SJCRH30 (cell line): ENCODE data around the gene MAN2C1. TPM values are rescaled to one million over a fixed set of nuclear protein-coding genes. Genes with fewer than 3 reads are reported as not detected.
"Not testable (repeated sequence)": the region's sequence is repeated elsewhere in the genome, so short reads cannot be mapped to it uniquely, and the experiment has no call there.

Experiments
- DNase-seq, 2 experiments: peaks; one replicate each; pipeline ENCODE4 v3.0.0-alpha.2; 2015 to 2020
- H3K27ac ChIP-seq: fragments of 250-450 bp; sonication (Bioruptor Pico); 2 replicates; pipeline ENCODE4 v1.5.1; 2020; ENCODE audit warnings: mild to moderate bottlenecking, moderate library complexity
- H3K27me3 ChIP-seq: fragments of 250-450 bp; sonication (Bioruptor Pico); 2 replicates; pipeline ENCODE4 v1.5.1; 2020; ENCODE audit warnings: mild to moderate bottlenecking, moderate library complexity
- H3K36me3 ChIP-seq: fragments of 250-450 bp; sonication (Bioruptor Pico); 2 replicates; pipeline ENCODE4 v1.5.1; 2020; ENCODE audit warnings: mild to moderate bottlenecking, moderate library complexity
- H3K4me1 ChIP-seq: fragments of 250-450 bp; sonication (Bioruptor Pico); 2 replicates; pipeline ENCODE4 v1.5.1; 2020; ENCODE audit warnings: mild to moderate bottlenecking, moderate library complexity
- H3K4me3 ChIP-seq: fragments of 250-450 bp; sonication (Bioruptor Pico); 2 replicates; pipeline ENCODE4 v1.5.1; 2020; ENCODE audit warnings: mild to moderate bottlenecking, moderate library complexity
- H3K9me3 ChIP-seq: fragments of 250-450 bp; sonication (Bioruptor Pico); replicated peaks from 2 replicates; pipeline ENCODE4 v1.5.1; 2020; ENCODE audit warnings: mild to moderate bottlenecking, moderate library complexity
- total RNA-seq: library from RNA; depleted of rRNA; stranded (reverse); fragments of >200 nt; shearing (Covaris generic); gene quantifications from 2 replicates; pipeline ENCODE4 v1.2.3, GENCODE V29; 2014; rRNA removed

The MAN2C1 gene
- total RNA-seq, 1 experiment from 2014 or later = 50.3 TPM

DNA sequence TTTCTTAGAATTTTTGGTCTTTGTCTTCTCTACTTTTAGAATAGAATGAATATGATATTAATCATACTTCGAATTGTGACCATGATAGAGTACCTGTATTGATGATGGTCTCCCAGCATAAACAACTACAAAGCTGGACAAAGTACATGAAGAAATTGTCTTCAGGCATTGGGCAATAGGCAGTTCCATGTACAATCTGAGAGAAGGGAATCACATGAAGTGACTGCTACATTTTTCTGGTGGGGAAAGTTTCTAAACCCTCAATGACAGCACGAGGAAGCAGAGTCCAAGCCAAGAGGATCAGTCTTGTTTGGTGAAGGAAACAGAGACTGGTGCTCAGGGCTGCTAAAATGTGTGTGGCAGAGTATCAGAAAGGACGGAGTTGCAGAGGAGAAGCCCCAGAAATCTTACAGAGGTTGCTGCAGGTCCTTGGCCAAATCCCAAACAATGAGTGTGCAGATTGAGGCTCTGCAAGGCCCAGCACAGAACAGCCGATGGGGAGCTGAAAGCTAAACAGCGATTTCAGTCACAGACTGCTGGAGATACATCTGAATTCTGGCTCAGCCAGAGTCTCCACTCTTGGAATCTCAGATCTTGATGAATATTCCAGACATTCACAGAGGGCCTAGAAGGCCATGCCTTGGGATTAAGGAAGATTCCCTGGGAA, 49.0 kb downstream of the MAN2C1 start:
- DNase-seq, H3K36me3 ChIP-seq, H3K4me1 ChIP-seq, H3K9me3 ChIP-seq, H3K4me3 ChIP-seq, H3K27ac ChIP-seq, H3K27me3 ChIP-seq: not testable (repeated sequence)

DNA sequence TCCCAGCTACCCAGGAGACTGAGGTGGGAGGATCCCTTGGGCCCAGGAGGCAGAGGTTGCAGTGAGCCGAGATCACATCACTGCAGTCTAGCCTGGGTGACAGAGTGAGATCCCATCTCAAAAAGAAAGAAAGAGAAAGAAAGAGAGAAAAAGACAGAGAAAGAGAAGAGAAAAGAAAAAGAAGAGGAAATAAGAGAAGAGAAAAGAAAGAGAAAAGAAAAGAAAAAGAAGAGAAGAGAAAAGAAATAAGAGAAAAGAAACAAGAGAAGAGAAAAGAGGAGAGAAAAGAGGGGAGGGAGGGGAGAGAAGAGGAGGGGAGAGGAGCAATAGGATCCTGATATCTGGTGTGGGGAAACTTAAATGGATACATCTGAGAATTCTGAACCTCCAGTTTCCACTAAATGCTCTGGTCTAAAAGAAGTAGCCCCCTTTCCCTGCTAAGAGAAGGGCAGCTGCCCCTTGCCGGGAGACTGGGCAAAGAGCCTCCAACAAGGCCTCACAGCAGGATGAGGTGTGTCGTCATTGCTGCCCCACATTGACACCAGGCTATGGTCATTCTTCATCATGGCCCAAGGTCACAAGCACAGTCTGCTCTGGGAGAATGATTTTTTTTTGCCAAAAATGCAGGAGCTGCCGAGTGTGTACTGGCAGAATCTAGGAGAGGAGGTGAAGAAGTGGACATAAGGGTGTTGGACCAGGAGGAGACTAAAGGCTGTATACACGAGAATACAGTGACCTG, 53.7 kb downstream of the MAN2C1 start:
- H3K9me3 ChIP-seq = no peaks in the 10 kb centered on the region
- no peaks in the 10 kb centered on the region for H3K4me1 ChIP-seq
- no peaks in the 10 kb centered on the region for H3K36me3 ChIP-seq
- DNase-seq = no peak
- H3K27me3 ChIP-seq = no peaks in the 10 kb centered on the region; the same call in 1 of the 2 replicates
- H3K27ac ChIP-seq = no peak overlapping the region
- H3K4me3 ChIP-seq = no peak overlapping the region

GRCh38 chr15:75313116-75313845, 55.1 kb downstream of the MAN2C1 start:
- Histone ChIP-seq H3K27ac (no peak overlapping the region), H3K4me3 (no peak overlapping the region), H3K9me3 (no peaks in the 10 kb centered on the region), H3K27me3 (no peaks in the 10 kb centered on the region; the same call in 1 of the 2 replicates), H3K4me1 (no peaks in the 10 kb centered on the region), H3K36me3 (no peaks in the 10 kb centered on the region)
- no peak for DNase-seq

- not testable (repeated sequence) for H3K27me3 ChIP-seq, H3K36me3 ChIP-seq, H3K4me1 ChIP-seq, H3K4me3 ChIP-seq, H3K9me3 ChIP-seq, H3K27ac ChIP-seq, DNase-seq
Observed at GRCh38 chr15:75312548-75312947, 55.9 kb downstream of the MAN2C1 start.

DNA sequence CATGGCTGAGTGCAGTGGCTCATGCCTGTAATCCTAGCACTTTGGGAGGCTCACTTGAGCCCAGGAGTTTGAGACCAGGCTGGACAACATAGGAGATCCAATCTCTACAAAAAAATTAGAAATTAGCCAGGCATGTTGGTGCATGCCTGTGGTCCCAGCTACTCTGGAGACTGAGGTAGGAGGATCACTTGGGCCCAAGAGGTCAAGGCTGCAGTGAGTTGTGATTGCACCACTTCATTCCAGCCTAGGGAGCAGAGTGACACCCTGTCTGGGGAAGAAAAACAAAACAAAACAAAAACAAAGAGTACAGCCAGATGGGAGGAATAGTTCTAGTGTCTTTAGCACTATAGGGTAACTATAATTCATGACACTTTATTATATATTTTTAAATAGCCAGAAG, 58.7 kb downstream of the MAN2C1 start:
- Histone ChIP-seq H3K36me3 (no peaks in the 10 kb centered on the region), H3K27me3 (peaks cover 10% of the 10 kb centered on the region), H3K27ac (no peak overlapping the region), H3K4me1 (no peaks in the 10 kb centered on the region), H3K4me3 (no peak overlapping the region), H3K9me3 (no peaks in the 10 kb centered on the region)
- no peak for DNase-seq

DNA sequence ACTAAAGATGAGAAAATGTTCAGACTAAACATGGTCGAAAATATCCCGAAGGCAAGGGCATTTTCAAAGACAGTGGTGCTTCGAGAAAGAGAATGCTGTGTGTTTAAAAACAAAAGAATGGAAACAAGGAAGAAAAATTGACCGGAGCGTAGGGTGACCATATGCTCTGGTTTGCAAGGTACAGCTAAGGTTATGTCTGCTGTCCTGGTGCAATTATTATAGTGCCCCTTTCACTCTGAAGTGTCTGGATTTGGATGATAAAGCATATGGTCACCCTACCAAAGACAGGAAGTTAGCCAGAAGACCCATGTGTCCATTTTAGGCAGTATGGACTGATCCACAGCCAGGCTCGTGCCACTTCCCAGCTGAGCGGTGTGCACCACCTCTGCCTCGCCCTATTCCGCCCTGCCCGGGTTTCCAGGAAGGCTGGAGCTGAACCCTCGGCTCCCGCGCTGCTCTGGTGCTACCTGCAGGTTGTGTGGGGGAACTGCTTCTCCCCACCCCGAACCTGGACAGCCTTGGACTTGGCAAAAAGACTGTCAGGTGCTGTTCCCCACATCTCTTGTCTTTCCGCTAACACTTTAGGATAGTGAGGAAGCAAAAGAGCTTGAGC, 60.5 kb downstream of the MAN2C1 start:
- H3K9me3 ChIP-seq = no peaks in the 10 kb centered on the region
- H3K27ac ChIP-seq = no peak overlapping the region
- H3K36me3 ChIP-seq = no peaks in the 10 kb centered on the region
- DNase-seq = peak; percentile 71 to 73
- H3K4me3 ChIP-seq = no peak overlapping the region
- no peaks in the 10 kb centered on the region for H3K4me1 ChIP-seq
- H3K27me3 ChIP-seq = peaks cover 15% of the 10 kb centered on the region

GRCh38 chr15:75306188-75306587, 62.2 kb downstream of the MAN2C1 start:
- no peaks in the 10 kb centered on the region for H3K4me1 ChIP-seq
- peaks cover 15% of the 10 kb centered on the region for H3K27me3 ChIP-seq
- H3K9me3 ChIP-seq = no peaks in the 10 kb centered on the region
- H3K27ac ChIP-seq = no peak overlapping the region
- no peak overlapping the region for H3K4me3 ChIP-seq
- H3K36me3 ChIP-seq = no peaks in the 10 kb centered on the region
- DNase-seq = no peak

Other genes with a start within 250 kb of the MAN2C1 start
- 19.6 and 21.1 TPM in 2 replicates for gene C15orf39, start 166.7 kb downstream of the MAN2C1 start, total RNA-seq
- gene GOLGA6C, start 110.3 kb downstream of the MAN2C1 start, total RNA-seq = not detected in 2 replicates
- gene GOLGA6D, start 85.8 kb downstream of the MAN2C1 start, total RNA-seq = not detected in 2 replicates
- gene COMMD4, start 32.5 kb downstream of the MAN2C1 start, total RNA-seq = 59.2 and 59.9 TPM in 2 replicates
- gene NEIL1, start 21.6 kb downstream of the MAN2C1 start, total RNA-seq = 1.5 and 2.0 TPM in 2 replicates
- 59.8 and 68.5 TPM in 2 replicates for gene SIN3A, start 83.1 kb upstream of the MAN2C1 start, total RNA-seq
- gene PTPN9, start 210.7 kb upstream of the MAN2C1 start, total RNA-seq = 22.0 and 22.5 TPM in 2 replicates